HEK293T (cell line): Measurements from ENCODE around the gene THSD7A.

Experiments used
- LEF1 ChIP-seq: fragments of 450-650 bp; IDR thresholded peaks from 2 replicates; pipeline ENCODE4 v1.6.1; 2017; ENCODE audit warnings: mild to moderate bottlenecking, borderline replicate concordance
- PKNOX1 ChIP-seq: fragments of 450-650 bp; IDR thresholded peaks from 2 replicates; pipeline ENCODE4 v1.6.1; 2016
- TARDBP ChIP-seq: fragments of 450-650 bp; IDR thresholded peaks from 2 replicates; pipeline ENCODE4 v1.6.1; 2016

GRCh38 chr7:11668727-11669126 lies 163.3 kb downstream of the THSD7A start:
- TF ChIP-seq LEF1 (no peak), TARDBP (no peak), PKNOX1 (no peak)
